K562 (cell line): ENCODE data around the gene DAPK2. TPM values are rescaled to one million over a fixed set of nuclear protein-coding genes. Genes with fewer than 3 reads are reported as not detected.

ENCODE experiments used
- ATAC-seq: fragments of 200-7000 bp; cut with Tn5 transposase; 3 replicates; pipeline ENCODE4 v1.9.1; 2020; ENCODE audit warnings: moderate library complexity
- BruUV-seq: library from RNA; stranded (reverse); fragments of 400-500 nt; replicated peaks from 2 replicates; lab custom pipeline; 2021; lab: Mats Ljungman, UMichigan
- CTCF ChIA-PET: fragments of 300-600 bp; formaldehyde crosslinking; extraction: SDS; loops from one replicate; lab custom pipeline; 2021; ENCODE audit warnings: low intra/inter-chr PET ratio; lab: Yijun Ruan, JAX
- POLR2A ChIA-PET: fragments of 300-600, 350-650 bp; sonication (Branson Sonifier 250); formaldehyde crosslinking; extraction: SDS; loops from one replicate; lab custom pipeline; 2021; ENCODE audit warnings: antibody characterized with exemption, inconsistent platforms; lab: Yijun Ruan, JAX
- DNase-seq, 4 experiments: peaks; one replicate each; pipeline versions ENCODE4 v3.0.0 to v3.0.0-alpha.2; 2011 to 2018; ENCODE audit warnings: low spot score in 3 of 4, mixed read lengths in 3 of 4; ENCODE audit errors: extremely low read depth in 1 of 4
- FAIRE-seq: peaks from 2 replicates; lab custom pipeline; 2011; peaks lifted over from hg19 to GRCh38; lab: Jason Lieb, UNC
- H2AFZ ChIP-seq: 2 replicates; pipeline ENCODE4 v1.6.0; 2011; ENCODE audit warnings: low read depth, low read length, control low read depth, inconsistent platforms
- H3K27ac ChIP-seq: fragments of 200-600 bp; 3 replicates; pipeline ENCODE4 v1.8.0; 2011; ENCODE audit warnings: low read depth, mild to moderate bottlenecking, control low read depth, inconsistent platforms, low read length, moderate library complexity, mixed read lengths; ENCODE audit errors: extremely low read depth
- H3K27me3 ChIP-seq, 2 experiments: fragments of 300-600 bp in 1 of 2; 2 replicates in 1 of 2; 3 replicates in 1 of 2; pipeline versions ENCODE4 v1.6.0 to v1.8.0; 2011; ENCODE audit warnings: inconsistent platforms in 2 of 2, low read length in 2 of 2, mild to moderate bottlenecking in 1 of 2, mixed read lengths in 1 of 2, moderate library complexity in 1 of 2; ENCODE audit not compliant: control insufficient read depth in 2 of 2, insufficient read depth in 2 of 2
- H3K36me3 ChIP-seq: fragments of 300-600 bp; 3 replicates; pipeline ENCODE4 v1.8.0; 2011; ENCODE audit warnings: mild to moderate bottlenecking, low read length, inconsistent platforms; ENCODE audit not compliant: control insufficient read depth, insufficient read depth
- H3K4me1 ChIP-seq, 2 experiments: fragments of 200-600 bp in 1 of 2; replicated peaks in 1 of 2; 2 replicates in 1 of 2; 3 replicates in 1 of 2; pipeline versions ENCODE4 v1.5.1 to v1.8.0; 2011; ENCODE audit warnings: inconsistent platforms in 2 of 2, low read length in 2 of 2, mild to moderate bottlenecking in 1 of 2, mixed read lengths in 1 of 2, moderate library complexity in 1 of 2; ENCODE audit not compliant: control insufficient read depth in 2 of 2, insufficient read depth in 2 of 2
- H3K4me2 ChIP-seq: 2 replicates; pipeline ENCODE4 v1.6.1; 2011; ENCODE audit warnings: low read length, control low read depth, inconsistent platforms, mixed read lengths; ENCODE audit not compliant: insufficient read depth
- H3K4me3 ChIP-seq: fragments of 200-600 bp; sonication (generic), shearing (Covaris generic); 2 replicates; pipeline ENCODE4 v1.5.1; 2016; ENCODE audit warnings: control low read depth, inconsistent platforms
- H3K79me2 ChIP-seq: fragments of 200-600 bp; 3 replicates; pipeline ENCODE4 v1.8.0; 2011; ENCODE audit warnings: low read length, inconsistent platforms; ENCODE audit not compliant: control insufficient read depth, insufficient read depth
- H3K9ac ChIP-seq, 2 experiments: 2 replicates each; pipeline versions ENCODE4 v1.6.0 to v1.6.1; 2011; ENCODE audit warnings: low read depth in 2 of 2, low read length in 2 of 2, control low read depth in 1 of 2, inconsistent platforms in 1 of 2, mild to moderate bottlenecking in 1 of 2, mixed read lengths in 1 of 2; ENCODE audit not compliant: insufficient read depth in 1 of 2
- H3K9me1 ChIP-seq: one replicate; pipeline ENCODE4 v1.6.0; 2011; ENCODE audit warnings: inconsistent platforms, mild to moderate bottlenecking, low read length, moderate library complexity; ENCODE audit not compliant: control insufficient read depth, insufficient read depth
- H3K9me3 ChIP-seq: replicated peaks from 2 replicates; pipeline ENCODE4 v1.5.1; 2011; ENCODE audit warnings: low read depth, low read length, inconsistent platforms; ENCODE audit not compliant: control insufficient read depth, insufficient read depth
- H4K20me1 ChIP-seq: replicated peaks from 2 replicates; pipeline ENCODE4 v1.6.1; 2011; ENCODE audit warnings: low read length, inconsistent platforms, mixed read lengths; ENCODE audit not compliant: control insufficient read depth, insufficient read depth
- ARID4B ChIP-seq: sonication (generic); formaldehyde crosslinking; IDR thresholded peaks from 2 replicates; pipeline ENCODE4 v1.8.0; 2022; ENCODE audit warnings: mild to moderate bottlenecking, missing genetic modification reagents
- OTX1 ChIP-seq: fragments of 450-650 bp; formaldehyde crosslinking; IDR thresholded peaks from 2 replicates; pipeline ENCODE4 v1.4.0; 2022; ENCODE audit warnings: mild to moderate bottlenecking
- POLR2B ChIP-seq: fragments of 450-650 bp; IDR thresholded peaks from 2 replicates; pipeline ENCODE4 v1.6.1; 2018; ENCODE audit warnings: low read depth; ENCODE audit not compliant: partially characterized antibody
- PRPF4 ChIP-seq: fragments of 200-400 bp; formaldehyde crosslinking; IDR thresholded peaks from one replicate; pipeline ENCODE4 v1.6.1; 2017; ENCODE audit warnings: low read length, low read depth, mild to moderate bottlenecking; ENCODE audit not compliant: insufficient read depth, poor library complexity, severe bottlenecking
- TAF15 ChIP-seq: fragments of 200-400 bp; formaldehyde crosslinking; IDR thresholded peaks from 2 replicates; pipeline ENCODE4 v1.6.1; 2017; ENCODE audit warnings: mild to moderate bottlenecking, low read depth, low read length, moderate library complexity
- ZNF384 ChIP-seq: IDR thresholded peaks from 2 replicates; pipeline ENCODE4 v1.6.1; 2012; ENCODE audit warnings: low read depth, low read length, improper control_type of control experiment
- WGBS: fragments of 100-300 bp; shearing (Covaris generic); methylation state at CpG from one replicate; pipeline ENCODE4 v1.1.6; 2016; ENCODE audit warnings: low coverage, mixed read lengths; ENCODE audit not compliant: insufficient coverage; ENCODE audit errors: missing lambda C conversion rate; 5-methylcytosine and 5-hydroxymethylcytosine counted together
- in situ Hi-C: fragments of 300-500 bp; cut with MboI; formaldehyde crosslinking; loops from 4 replicates; pipeline ENCODE4 v1.15.0; 2018; ENCODE audit warnings: inconsistent platforms, mixed read lengths
- intact Hi-C: fragments of 100-400 bp; cut with micrococcal nuclease; formaldehyde crosslinking; loops from 2 replicates; pipeline ENCODE4 v1.14.2; 2022
- polyA plus RNA-seq, 8 experiments: library from polyadenylated mRNA; depleted of rRNA in 4 of 8; stranded (reverse) in 5 of 8; unstranded in 3 of 8; fragments of >200 nt; fragmentation: Nextera tagmentation in 2 of 8; fragmentation: Illumina TruSeq in 1 of 8; extraction: Ambion mirVana in 2 of 8; extraction: Trizol in 1 of 8; gene quantifications; 2 replicates each; pipeline versions ENCODE4 v1.2.1 to v1.2.3, GENCODE V29; 2011 to 2014; ENCODE audit warnings: inconsistent platforms in 1 of 8, missing spikeins in 1 of 8
- total RNA-seq, 7 experiments: library from RNA; depleted of rRNA in 6 of 7; stranded (reverse); fragments of >200 nt in 6 of 7; fragmentation: Illumina TruSeq in 2 of 7; extraction: Trizol in 2 of 7; gene quantifications; 2 replicates each; pipeline versions ENCODE4 v1.2.1 to v1.2.3, GENCODE V29; 2011 to 2021; ENCODE audit warnings: low replicate concordance in 1 of 7
- TF ChIP-seq, protein P1 (sequence below): fragments of 250-450 bp; sonication (Bioruptor Pico); IDR thresholded peaks from 2 replicates; pipeline ENCODE4 v1.8.0; 2022; ENCODE audit warnings: moderate library complexity, mild to moderate bottlenecking, inconsistent platforms

Gene DAPK2
- total and polyA plus RNA-seq, 9 of the 15 experiments (the other 6 are each of a cell fraction or from before 2014, with no cell fraction given): 0.14 to 5.2 (median 2.2) TPM

- ChIA-PET CTCF (interaction anchor here (0.6 kb wide), 1 partner anchor 89 kb away, joined by 4 read pairs; no protein-coding TSS in a partner anchor), POLR2A (interaction anchor here (0.9 to 1.5 kb wide), 6 partner anchors 9 to 57 kb away, joined by 3 to 6 read pairs (median 3); partner anchors contain the start of gene HERC1)
- no peaks in the 10 kb centered on the region for H3K9me1 ChIP-seq
- peaks cover 25 to 33% of the 10 kb centered on the region in 2 experiments for H3K4me1 ChIP-seq
- no peak overlapping the region for H3K27ac ChIP-seq
- intact Hi-C loops: no loop called here
- no peaks in the 10 kb centered on the region for H3K9me3 ChIP-seq
- H3K27me3 ChIP-seq: no peaks in the 10 kb centered on the region
- H3K4me3 ChIP-seq: no peak overlapping the region
- ATAC-seq (no peak), FAIRE-seq (no peak), DNase-seq (no peak)
- H2AFZ ChIP-seq: no peak overlapping the region
- 33% methylated on average over 1 of the region's 1 CpG for WGBS
- H3K79me2 ChIP-seq: 0 out of 3 replicates have a peak, but pooled peaks cover 3% of the 10 kb centered on the region
- no peaks in the 10 kb centered on the region for H4K20me1 ChIP-seq
- no TSS peak for BruUV-seq
- peaks cover 5% of the 10 kb centered on the region; the same call in 1 of the 3 replicates for H3K36me3 ChIP-seq
- no peak for TF ChIP-seq ZNF384
- TF ChIP-seq OTX1 (CRISPR knock-in tag): no peak
- TF ChIP-seq ARID4B (CRISPR knock-in tag): no peak
- TF ChIP-seq, protein P1, sequence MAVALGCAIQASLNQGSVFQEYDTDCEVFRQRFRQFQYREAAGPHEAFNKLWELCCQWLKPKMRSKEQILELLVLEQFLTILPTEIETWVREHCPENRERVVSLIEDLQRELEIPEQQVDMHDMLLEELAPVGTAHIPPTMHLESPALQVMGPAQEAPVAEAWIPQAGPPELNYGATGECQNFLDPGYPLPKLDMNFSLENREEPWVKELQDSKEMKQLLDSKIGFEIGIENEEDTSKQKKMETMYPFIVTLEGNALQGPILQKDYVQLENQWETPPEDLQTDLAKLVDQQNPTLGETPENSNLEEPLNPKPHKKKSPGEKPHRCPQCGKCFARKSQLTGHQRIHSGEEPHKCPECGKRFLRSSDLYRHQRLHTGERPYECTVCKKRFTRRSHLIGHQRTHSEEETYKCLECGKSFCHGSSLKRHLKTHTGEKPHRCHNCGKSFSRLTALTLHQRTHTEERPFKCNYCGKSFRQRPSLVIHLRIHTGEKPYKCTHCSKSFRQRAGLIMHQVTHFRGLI: no peak
- no peak for TF ChIP-seq TAF15
- no peak for TF ChIP-seq POLR2B
- no peak for TF ChIP-seq PRPF4
- no peak overlapping the region for H3K9ac ChIP-seq
- in situ Hi-C loops: no loop called here
- no peak overlapping the region for H3K4me2 ChIP-seq
Observed at GRCh38 chr15:63888146-63888545, 158.1 kb downstream of the DAPK2 start.
